ENCODE measurements around the gene LUZP2.

Gene LUZP2

GRCh38 chr11:24679821-24680351 is 183.0 kb downstream of the LUZP2 start:
- Histone ChIP-seq H3K4me3 (ENCODE audit: low read depth in 1 of 2, low read length in 2 of 2) (no peak overlapping the region), H3K27ac (ENCODE audit: low read depth, low read length) (no peak overlapping the region), H3K9me3 (ENCODE audit: low read length) (no peaks in the 10 kb centered on the region), H3K9ac (ENCODE audit: low read length) (no peak overlapping the region), H3K36me3 (ENCODE audit: insufficient read depth, low read length) (no peaks in the 10 kb centered on the region), H3K27me3 (ENCODE audit: control insufficient read depth in 1 of 2, insufficient read depth in 2 of 2, low read length in 2 of 2) (no peaks in the 10 kb centered on the region), H3K4me1 (ENCODE audit: insufficient read depth, low read length) (no peaks in the 10 kb centered on the region)

GRCh38 chr11:24683583-24683982 is 186.7 kb downstream of the LUZP2 start:
- Histone ChIP-seq H3K4me3 (ENCODE audit: low read depth in 1 of 2, low read length in 2 of 2) (no peak overlapping the region), H3K27ac (ENCODE audit: low read depth, low read length) (no peak overlapping the region), H3K4me1 (ENCODE audit: insufficient read depth, low read length) (no peaks in the 10 kb centered on the region), H3K9me3 (ENCODE audit: low read length) (no peaks in the 10 kb centered on the region), H3K27me3 (ENCODE audit: control insufficient read depth in 1 of 2, insufficient read depth in 2 of 2, low read length in 2 of 2) (no peaks in the 10 kb centered on the region), H3K9ac (ENCODE audit: low read length) (no peak overlapping the region), H3K36me3 (ENCODE audit: insufficient read depth, low read length) (no peaks in the 10 kb centered on the region)

- H3K9ac ChIP-seq (ENCODE audit: low read length): no peak overlapping the region
- H3K36me3 ChIP-seq (ENCODE audit: insufficient read depth, low read length): no peaks in the 10 kb centered on the region
- no peak overlapping the region for H3K27ac ChIP-seq (ENCODE audit: low read depth, low read length)
- no peak overlapping the region for H3K4me3 ChIP-seq (ENCODE audit: low read depth in 1 of 2, low read length in 2 of 2)
- H3K4me1 ChIP-seq (ENCODE audit: insufficient read depth, low read length): no peaks in the 10 kb centered on the region
- no peaks in the 10 kb centered on the region for H3K27me3 ChIP-seq (ENCODE audit: control insufficient read depth in 1 of 2, insufficient read depth in 2 of 2, low read length in 2 of 2)
- H3K9me3 ChIP-seq (ENCODE audit: low read length): no peaks in the 10 kb centered on the region
These were observed 189.0 kb downstream of the LUZP2 start for GRCh38 chr11:24685821-24686220.

- H3K9me3 ChIP-seq (ENCODE audit: low read length): no peaks in the 10 kb centered on the region
- no peaks in the 10 kb centered on the region for H3K4me1 ChIP-seq (ENCODE audit: insufficient read depth, low read length)
- H3K4me3 ChIP-seq (ENCODE audit: low read depth in 1 of 2, low read length in 2 of 2): no peak overlapping the region
- no peaks in the 10 kb centered on the region for H3K27me3 ChIP-seq (ENCODE audit: control insufficient read depth in 1 of 2, insufficient read depth in 2 of 2, low read length in 2 of 2)
- no peak overlapping the region for H3K9ac ChIP-seq (ENCODE audit: low read length)
- no peaks in the 10 kb centered on the region for H3K36me3 ChIP-seq (ENCODE audit: insufficient read depth, low read length)
- no peak overlapping the region for H3K27ac ChIP-seq (ENCODE audit: low read depth, low read length)
These were observed 190.8 kb downstream of the LUZP2 start for GRCh38 chr11:24687531-24688147.

GRCh38 chr11:24688981-24689380 is 192.1 kb downstream of the LUZP2 start:
- Histone ChIP-seq H3K27me3 (ENCODE audit: control insufficient read depth in 1 of 2, insufficient read depth in 2 of 2, low read length in 2 of 2) (no peaks in the 10 kb centered on the region), H3K36me3 (ENCODE audit: insufficient read depth, low read length) (no peaks in the 10 kb centered on the region), H3K27ac (ENCODE audit: low read depth, low read length) (no peak overlapping the region), H3K9me3 (ENCODE audit: low read length) (no peaks in the 10 kb centered on the region), H3K9ac (ENCODE audit: low read length) (no peak overlapping the region), H3K4me1 (ENCODE audit: insufficient read depth, low read length) (no peaks in the 10 kb centered on the region), H3K4me3 (ENCODE audit: low read depth in 1 of 2, low read length in 2 of 2) (no peak overlapping the region)

- Histone ChIP-seq H3K9me3 (ENCODE audit: low read length) (no peaks in the 10 kb centered on the region), H3K36me3 (ENCODE audit: insufficient read depth, low read length) (no peaks in the 10 kb centered on the region), H3K27me3 (ENCODE audit: control insufficient read depth in 1 of 2, insufficient read depth in 2 of 2, low read length in 2 of 2) (no peaks in the 10 kb centered on the region), H3K9ac (ENCODE audit: low read length) (no peak overlapping the region), H3K27ac (ENCODE audit: low read depth, low read length) (no peak overlapping the region), H3K4me1 (ENCODE audit: insufficient read depth, low read length) (no peaks in the 10 kb centered on the region), H3K4me3 (ENCODE audit: low read depth in 1 of 2, low read length in 2 of 2) (no peak overlapping the region)
These were observed 200.8 kb downstream of the LUZP2 start for GRCh38 chr11:24697522-24698111.

- no peaks in the 10 kb centered on the region for H3K4me1 ChIP-seq (ENCODE audit: insufficient read depth, low read length)
- no peaks in the 10 kb centered on the region for H3K27me3 ChIP-seq (ENCODE audit: control insufficient read depth in 1 of 2, insufficient read depth in 2 of 2, low read length in 2 of 2)
- H3K9ac ChIP-seq (ENCODE audit: low read length): no peak overlapping the region
- no peak overlapping the region for H3K27ac ChIP-seq (ENCODE audit: low read depth, low read length)
- H3K36me3 ChIP-seq (ENCODE audit: insufficient read depth, low read length): no peaks in the 10 kb centered on the region
- H3K4me3 ChIP-seq (ENCODE audit: low read depth in 1 of 2, low read length in 2 of 2): no peak overlapping the region
- no peaks in the 10 kb centered on the region for H3K9me3 ChIP-seq (ENCODE audit: low read length)
These were observed 207.9 kb downstream of the LUZP2 start for GRCh38 chr11:24704716-24705115.

- no peaks in the 10 kb centered on the region for H3K4me1 ChIP-seq (ENCODE audit: insufficient read depth, low read length)
- no peak overlapping the region for H3K4me3 ChIP-seq (ENCODE audit: low read depth in 1 of 2, low read length in 2 of 2)
- H3K9me3 ChIP-seq (ENCODE audit: low read length): no peaks in the 10 kb centered on the region
- H3K9ac ChIP-seq (ENCODE audit: low read length): no peak overlapping the region
- H3K36me3 ChIP-seq (ENCODE audit: insufficient read depth, low read length): no peaks in the 10 kb centered on the region
- no peak overlapping the region for H3K27ac ChIP-seq (ENCODE audit: low read depth, low read length)
- no peaks in the 10 kb centered on the region for H3K27me3 ChIP-seq (ENCODE audit: control insufficient read depth in 1 of 2, insufficient read depth in 2 of 2, low read length in 2 of 2)
These were observed 208.6 kb downstream of the LUZP2 start for GRCh38 chr11:24705474-24705873.

GRCh38 chr11:24708616-24709015 is 211.8 kb downstream of the LUZP2 start:
- Histone ChIP-seq H3K9me3 (ENCODE audit: low read length) (no peaks in the 10 kb centered on the region), H3K9ac (ENCODE audit: low read length) (no peak overlapping the region), H3K4me3 (ENCODE audit: low read depth in 1 of 2, low read length in 2 of 2) (no peak overlapping the region), H3K27ac (ENCODE audit: low read depth, low read length) (no peak overlapping the region), H3K36me3 (ENCODE audit: insufficient read depth, low read length) (no peaks in the 10 kb centered on the region), H3K27me3 (ENCODE audit: control insufficient read depth in 1 of 2, insufficient read depth in 2 of 2, low read length in 2 of 2) (no peaks in the 10 kb centered on the region), H3K4me1 (ENCODE audit: insufficient read depth, low read length) (no peaks in the 10 kb centered on the region)

- Histone ChIP-seq H3K9me3 (ENCODE audit: low read length) (no peaks in the 10 kb centered on the region), H3K9ac (ENCODE audit: low read length) (no peak overlapping the region), H3K36me3 (ENCODE audit: insufficient read depth, low read length) (no peaks in the 10 kb centered on the region), H3K4me3 (ENCODE audit: low read depth in 1 of 2, low read length in 2 of 2) (no peak overlapping the region), H3K4me1 (ENCODE audit: insufficient read depth, low read length) (no peaks in the 10 kb centered on the region), H3K27me3 (ENCODE audit: control insufficient read depth in 1 of 2, insufficient read depth in 2 of 2, low read length in 2 of 2) (no peaks in the 10 kb centered on the region), H3K27ac (ENCODE audit: low read depth, low read length) (no peak overlapping the region)
These were observed 213.2 kb downstream of the LUZP2 start for GRCh38 chr11:24709928-24710565.

GRCh38 chr11:24714601-24715000 is 217.7 kb downstream of the LUZP2 start:
- Histone ChIP-seq H3K4me1 (ENCODE audit: insufficient read depth, low read length) (no peaks in the 10 kb centered on the region), H3K9ac (ENCODE audit: low read length) (no peak overlapping the region), H3K36me3 (ENCODE audit: insufficient read depth, low read length) (no peaks in the 10 kb centered on the region), H3K4me3 (ENCODE audit: low read depth in 1 of 2, low read length in 2 of 2) (no peak overlapping the region), H3K9me3 (ENCODE audit: low read length) (no peaks in the 10 kb centered on the region), H3K27me3 (ENCODE audit: control insufficient read depth in 1 of 2, insufficient read depth in 2 of 2, low read length in 2 of 2) (no peaks in the 10 kb centered on the region), H3K27ac (ENCODE audit: low read depth, low read length) (no peak overlapping the region)

Data from muscle layer of colon (tissue), 2 donors.